A673 (cell line): ENCODE measurements around the gene NRM. TPM values are rescaled to one million over a fixed set of nuclear protein-coding genes. Genes with fewer than 3 reads are reported as not detected.

Experiments used
- BruUV-seq: library from RNA; stranded (reverse); fragments of 400-500 nt; replicated peaks from 2 replicates; lab custom pipeline; 2021; lab: Mats Ljungman, UMichigan
- CTCF ChIA-PET: fragments of 300-600 bp; sonication (Branson Sonifier 250); formaldehyde crosslinking; loops from one replicate; lab custom pipeline; 2022; ENCODE audit warnings: antibody characterized with exemption; lab: Charles Lee
- POLR2A ChIA-PET: fragments of 300-600 bp; sonication (Branson Sonifier 250); formaldehyde crosslinking; loops from one replicate; lab custom pipeline; 2022; ENCODE audit warnings: antibody characterized with exemption; ENCODE audit not compliant: low non-redundant PET; lab: Charles Lee
- DNase-seq: peaks from one replicate; pipeline ENCODE4 v3.0.0-alpha.2; 2015; ENCODE audit warnings: low spot score
- H3K27ac ChIP-seq: fragments of 200-600 bp; sonication (generic); 2 replicates; pipeline ENCODE4 v1.5.1; 2016; ENCODE audit warnings: mixed run types, low read depth, mild to moderate bottlenecking, mixed read lengths, antibody characterized with exemption, low read length; ENCODE audit not compliant: poor library complexity, severe bottlenecking
- H3K27me3 ChIP-seq: fragments of 200-600 bp; sonication (generic); replicated peaks from 2 replicates; pipeline ENCODE4 v1.6.1; 2017; ENCODE audit warnings: mixed run types, low read depth, mild to moderate bottlenecking, mixed read lengths, antibody characterized with exemption, low read length; ENCODE audit not compliant: insufficient read depth, poor library complexity
- H3K36me3 ChIP-seq: fragments of 200-600 bp; sonication (generic); 2 replicates; pipeline ENCODE4 v1.6.1; 2016; ENCODE audit warnings: mixed run types, mild to moderate bottlenecking, mixed read lengths, antibody characterized with exemption, low read length; ENCODE audit not compliant: insufficient read depth, poor library complexity, severe bottlenecking
- H3K4me1 ChIP-seq: fragments of 200-600 bp; sonication (generic); 2 replicates; pipeline ENCODE4 v1.6.1; 2017; ENCODE audit warnings: mixed run types, mild to moderate bottlenecking, mixed read lengths, antibody characterized with exemption, low read length; ENCODE audit not compliant: insufficient read depth, poor library complexity, severe bottlenecking
- H3K4me3 ChIP-seq: fragments of 200-600 bp; sonication (generic); 2 replicates; pipeline ENCODE4 v1.5.1; 2016; ENCODE audit warnings: low read depth, mixed run types, mild to moderate bottlenecking, mixed read lengths, low read length; ENCODE audit not compliant: poor library complexity, severe bottlenecking
- H3K9me3 ChIP-seq: fragments of 200-600 bp; sonication (generic); 2 replicates; pipeline ENCODE4 v1.6.1; 2016; ENCODE audit warnings: mixed run types, low read depth, mild to moderate bottlenecking, mixed read lengths, antibody characterized with exemption, low read length; ENCODE audit not compliant: poor library complexity, severe bottlenecking
- EZH2 ChIP-seq: fragments of 200-600 bp; sonication (generic); IDR thresholded peaks from 2 replicates; pipeline ENCODE4 v1.6.1; 2017; ENCODE audit warnings: borderline replicate concordance, low read depth, mild to moderate bottlenecking, mixed read lengths, antibody characterized with exemption, low read length; ENCODE audit not compliant: poor library complexity, severe bottlenecking
- intact Hi-C: fragments of 100-400 bp; cut with micrococcal nuclease; formaldehyde crosslinking; loops from one replicate; pipeline ENCODE4 v1.10.0; 2022; ENCODE audit not compliant: unreplicated experiment
- total RNA-seq: library from RNA; stranded (reverse); gene quantifications from 2 replicates; pipeline ENCODE4 v1.2.3, GENCODE V29; 2021
- TF ChIP-seq, protein P1 (sequence below): fragments of 300-800, 200-600 bp; sonication (generic); conservative IDR thresholded peaks from 2 replicates; pipeline ENCODE4 v1.5.1; 2017; ENCODE audit warnings: low read depth, mild to moderate bottlenecking, antibody characterized with exemption, low read length, moderate library complexity, mixed read lengths

NRM gene
- total RNA-seq, 1 experiment from 2014 or later, result 49.8 TPM

DNA sequence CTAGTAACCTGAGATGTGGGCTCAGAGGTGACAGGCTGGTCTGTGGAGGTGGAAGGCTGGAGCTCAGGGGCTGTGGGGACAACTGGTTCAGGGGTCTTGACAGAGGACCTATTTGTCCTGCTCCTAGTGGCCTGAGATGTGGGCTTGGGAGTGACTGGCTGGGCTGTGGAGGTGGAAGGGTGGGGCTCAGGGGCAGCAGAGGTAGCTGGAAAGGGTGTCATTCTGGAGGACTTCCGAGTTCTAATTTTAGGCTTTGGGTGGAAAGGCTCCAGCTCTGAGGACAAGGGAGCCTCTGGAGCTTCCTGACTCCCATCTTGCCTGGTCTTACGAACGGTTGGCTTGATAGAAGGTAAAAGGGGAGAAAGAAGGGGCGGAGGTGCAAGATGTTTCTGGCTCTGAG lies 14.8 kb upstream of the NRM start:
- TF ChIP-seq, protein P1, sequence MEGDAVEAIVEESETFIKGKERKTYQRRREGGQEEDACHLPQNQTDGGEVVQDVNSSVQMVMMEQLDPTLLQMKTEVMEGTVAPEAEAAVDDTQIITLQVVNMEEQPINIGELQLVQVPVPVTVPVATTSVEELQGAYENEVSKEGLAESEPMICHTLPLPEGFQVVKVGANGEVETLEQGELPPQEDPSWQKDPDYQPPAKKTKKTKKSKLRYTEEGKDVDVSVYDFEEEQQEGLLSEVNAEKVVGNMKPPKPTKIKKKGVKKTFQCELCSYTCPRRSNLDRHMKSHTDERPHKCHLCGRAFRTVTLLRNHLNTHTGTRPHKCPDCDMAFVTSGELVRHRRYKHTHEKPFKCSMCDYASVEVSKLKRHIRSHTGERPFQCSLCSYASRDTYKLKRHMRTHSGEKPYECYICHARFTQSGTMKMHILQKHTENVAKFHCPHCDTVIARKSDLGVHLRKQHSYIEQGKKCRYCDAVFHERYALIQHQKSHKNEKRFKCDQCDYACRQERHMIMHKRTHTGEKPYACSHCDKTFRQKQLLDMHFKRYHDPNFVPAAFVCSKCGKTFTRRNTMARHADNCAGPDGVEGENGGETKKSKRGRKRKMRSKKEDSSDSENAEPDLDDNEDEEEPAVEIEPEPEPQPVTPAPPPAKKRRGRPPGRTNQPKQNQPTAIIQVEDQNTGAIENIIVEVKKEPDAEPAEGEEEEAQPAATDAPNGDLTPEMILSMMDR, result no peak
- no peak for TF ChIP-seq EZH2
- Histone ChIP-seq H3K36me3 (peaks cover 47% of the 10 kb centered on the region), H3K27ac (no peak overlapping the region), H3K27me3 (no peaks in the 10 kb centered on the region), H3K4me3 (no peak overlapping the region), H3K4me1 (peaks cover 5% of the 10 kb centered on the region), H3K9me3 (no peaks in the 10 kb centered on the region)
- intact Hi-C loops, result no loop called here
- CTCF ChIA-PET, result no interaction called here
- no TSS peak for BruUV-seq
- DNase-seq, result no peak
- POLR2A ChIA-PET, result no interaction called here

DNA sequence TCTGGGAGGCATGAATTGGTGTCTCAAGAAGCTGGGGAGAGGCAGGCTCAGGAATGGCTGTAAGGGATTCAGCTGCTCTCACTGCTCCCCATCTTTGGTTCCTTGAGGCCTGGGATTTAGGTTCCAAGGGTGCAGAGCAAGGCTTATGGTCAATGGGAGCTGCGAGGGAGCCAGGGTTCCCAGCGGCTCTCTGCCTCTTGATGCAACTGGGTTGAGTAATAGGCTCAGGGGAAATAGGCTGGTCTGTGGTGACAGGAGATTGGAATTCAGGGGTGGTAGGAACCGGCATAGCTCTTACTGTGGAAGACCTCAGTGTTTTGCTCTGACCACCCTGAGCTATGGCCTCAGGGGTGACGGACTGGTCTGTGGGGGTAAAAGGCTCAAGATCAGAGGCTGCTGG lies 13.0 kb upstream of the NRM start:
- Histone ChIP-seq H3K9me3 (no peaks in the 10 kb centered on the region), H3K36me3 (peaks cover 46% of the 10 kb centered on the region), H3K27me3 (no peaks in the 10 kb centered on the region), H3K4me1 (peaks cover 5% of the 10 kb centered on the region), H3K27ac (no peak overlapping the region), H3K4me3 (no peak overlapping the region)
- intact Hi-C loops, result no loop called here
- ChIA-PET CTCF (no interaction called here), POLR2A (interaction anchor here (0.6 kb wide), 1 partner anchor 106 kb away, joined by 28 read pairs; no protein-coding TSS in a partner anchor)
- TF ChIP-seq EZH2, result no peak
- TF ChIP-seq, protein P1, result no peak
- DNase-seq, result no peak
- BruUV-seq, result no TSS peak

DNA sequence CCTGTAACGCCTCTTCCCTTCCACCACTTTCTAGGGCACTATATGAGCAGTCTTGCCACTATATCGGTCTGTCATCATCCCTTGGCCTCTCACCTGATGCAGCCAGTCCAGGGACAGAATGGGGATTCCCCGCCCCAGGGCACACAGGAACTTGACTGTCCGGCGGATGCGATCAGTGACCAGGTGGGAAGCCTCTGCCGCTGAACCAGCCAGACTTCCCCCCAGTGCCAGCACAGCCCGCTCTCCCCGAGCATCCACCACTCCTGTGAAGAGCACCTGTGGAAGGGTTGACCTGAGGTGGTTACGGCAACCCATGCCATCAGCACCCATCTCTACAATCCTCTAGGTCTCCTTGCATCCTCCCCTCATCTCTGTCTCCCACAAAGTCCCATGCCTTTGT lies 12.2 kb upstream of the NRM start:
- BruUV-seq, result no TSS peak
- no peak for DNase-seq
- POLR2A ChIA-PET, result no interaction called here

More for the DNA sequence above, 12.2 kb upstream of the NRM start:
- CTCF ChIA-PET, result no interaction called here
- H3K4me1 ChIP-seq, result peaks cover 5% of the 10 kb centered on the region
- intact Hi-C loops, result no loop called here
- H3K27ac ChIP-seq, result no peak overlapping the region
- no peak overlapping the region for H3K4me3 ChIP-seq
- no peaks in the 10 kb centered on the region for H3K9me3 ChIP-seq
- peaks cover 45% of the 10 kb centered on the region for H3K36me3 ChIP-seq
- no peaks in the 10 kb centered on the region for H3K27me3 ChIP-seq
- no peak for TF ChIP-seq EZH2
- TF ChIP-seq, protein P1, result no peak
